Testis (tissue), 3 donors: ENCODE measurements around the gene ASIC4. TPM values are rescaled to one million over a fixed set of nuclear protein-coding genes. Genes with fewer than 3 reads are reported as not detected.
A peak's percentile ranks its signal among the peaks of the same experiment; 100 is the strongest.

Source experiments
- DNase-seq: peaks from one replicate; pipeline ENCODE4 v3.0.0-alpha.2; 2019
- H3K27ac ChIP-seq, 2 donors: fragments of 200-600 bp; sonication (generic); one replicate each; pipeline ENCODE4 v1.5.1; 2019
- H3K27me3 ChIP-seq: fragments of 200-600 bp; sonication (generic); one replicate; pipeline ENCODE4 v1.5.1; 2019
- H3K36me3 ChIP-seq: fragments of 200-600 bp; sonication (generic); one replicate; pipeline ENCODE4 v1.5.1; 2017; ENCODE audit warnings: low read depth; ENCODE audit errors: missing control alignments
- H3K4me1 ChIP-seq: fragments of 200-600 bp; sonication (generic); one replicate; pipeline ENCODE4 v1.5.1; 2019
- H3K4me3 ChIP-seq, 2 donors: fragments of 200-600 bp; sonication (generic); one replicate each; pipeline ENCODE4 v1.5.1; 2017 to 2019
- H3K9me3 ChIP-seq: fragments of 200-600 bp; sonication (generic); one replicate; pipeline ENCODE4 v1.5.1; 2017
- CTCF ChIP-seq, 3 experiments: fragments of 450-650 bp in 2 of 3; fragments of 200-600 bp in 1 of 3; sonication (generic) in 1 of 3; IDR thresholded peaks; one replicate each; pipeline ENCODE4 v1.5.1; 2016 to 2019; ENCODE audit warnings: antibody characterized with exemption in 3 of 3, mild to moderate bottlenecking in 2 of 3, moderate library complexity in 1 of 3
- POLR2A ChIP-seq: fragments of 450-650 bp; IDR thresholded peaks from one replicate; pipeline ENCODE4 v1.6.1; 2017; ENCODE audit warnings: antibody characterized with exemption, mild to moderate bottlenecking, moderate library complexity
- whole genome bisulfite sequencing, 2 donors: methylation state at CpG; one replicate each; pipeline ENCODE4 v1.1.5; 2018; 5-methylcytosine and 5-hydroxymethylcytosine counted together
- intact Hi-C: fragments of 100-400 bp; cut with DNase I; formaldehyde crosslinking; loops from one replicate; pipeline ENCODE4 v1.15.1; 2023; ENCODE audit warnings: low total_unique reads
- polyA plus RNA-seq: library from polyadenylated mRNA; stranded (reverse); fragments of 350-450 nt; fragmentation: Illumina TruSeq; extraction: RNeasy Lipid Tissue Mini Kit (QIAGEN cat#74804); gene quantifications from one replicate; pipeline ENCODE4 v1.2.3, GENCODE V29; 2014; ENCODE audit warnings: low read depth, low replicate concordance; ENCODE audit not compliant: insufficient read depth
- total RNA-seq, 2 donors: library from RNA; depleted of rRNA; stranded (reverse); fragments of >200 nt; gene quantifications; one replicate each; pipeline ENCODE4 v1.2.3, GENCODE V29; 2016

ASIC4 gene
- total and polyA plus RNA-seq, 3 donors from 2014 or later = 1.5 to 4.6 (median 2.0) TPM

GRCh38 chr2:219492575-219492974 lies 21.7 kb upstream of the ASIC4 start:
- Histone ChIP-seq H3K4me3 (no peak overlapping the region), H3K36me3 (no peaks in the 10 kb centered on the region), H3K4me1 (peaks cover 5% of the 10 kb centered on the region), H3K27me3 (no peaks in the 10 kb centered on the region), H3K9me3 (no peaks in the 10 kb centered on the region), H3K27ac (no peak overlapping the region)
- intact Hi-C loops = no loop called here
- WGBS, 2 donors = 88% methylated on average over 20 of the region's 20 CpGs; no CpG with 5 or more reads in 1 of the 2 donors
- no peak for DNase-seq
- TF ChIP-seq CTCF (IDR thresholded peaks at IDR 0.05) = no peak
- no peak for TF ChIP-seq POLR2A

- 87 to 97% methylated on average over 5 of the region's 5 CpGs for WGBS, 2 donors
These were observed 21.2 kb upstream of the ASIC4 start for GRCh38 chr2:219493086-219493485.

GRCh38 chr2:219494952-219495530 lies 19.2 kb upstream of the ASIC4 start:
- H3K4me1 ChIP-seq = peaks cover 16% of the 10 kb centered on the region
- DNase-seq = no peak
- TF ChIP-seq POLR2A (no peak), CTCF (IDR thresholded peaks at IDR 0.05) (no peak)
- H3K9me3 ChIP-seq = no peaks in the 10 kb centered on the region
- 48 to 55% methylated on average over 10 of the region's 10 CpGs for WGBS, 2 donors
- no peaks in the 10 kb centered on the region for H3K27me3 ChIP-seq
- H3K4me3 ChIP-seq = no peak overlapping the region
- intact Hi-C loops = no loop called here
- no peaks in the 10 kb centered on the region for H3K36me3 ChIP-seq
- H3K27ac ChIP-seq = no peak overlapping the region

More at GRCh38 chr2:219493086-219493485, 21.2 kb upstream of the ASIC4 start:
- no peaks in the 10 kb centered on the region for H3K27me3 ChIP-seq
- H3K4me1 ChIP-seq = peaks cover 5% of the 10 kb centered on the region
- intact Hi-C loops = no loop called here
- H3K4me3 ChIP-seq = no peak overlapping the region
- H3K27ac ChIP-seq = no peak overlapping the region
- H3K36me3 ChIP-seq = no peaks in the 10 kb centered on the region
- no peaks in the 10 kb centered on the region for H3K9me3 ChIP-seq
- TF ChIP-seq CTCF (IDR thresholded peaks at IDR 0.05) = no peak
- TF ChIP-seq POLR2A = no peak
- no peak for DNase-seq

GRCh38 chr2:219495531-219496122 lies 18.7 kb upstream of the ASIC4 start:
- Histone ChIP-seq H3K36me3 (no peaks in the 10 kb centered on the region), H3K27ac (no peak overlapping the region), H3K27me3 (no peaks in the 10 kb centered on the region), H3K4me3 (no peak overlapping the region), H3K4me1 (peaks cover 17% of the 10 kb centered on the region), H3K9me3 (no peaks in the 10 kb centered on the region)
- WGBS, 2 donors = 30 to 44% methylated on average over 8 to 14 of the region's 14 CpGs
- intact Hi-C loops = no loop called here
- TF ChIP-seq CTCF (IDR thresholded peaks at IDR 0.05) (peak in 2 of 3 experiments; percentile 24 to 28), POLR2A (no peak)
- no peak for DNase-seq
